Stimulated activated CD4-positive, alpha-beta T cell treated with anti-CD3 and anti-CD28 coated beads, Interleukin-15, amount 100 ng/mL, for 48 hours (primary cell): Measurements from ENCODE around the gene FKBP1A.
A peak's percentile ranks its signal among the peaks of the same experiment; 100 is the strongest.
"Not testable (repeated sequence)": the region's sequence is repeated elsewhere in the genome, so short reads cannot be mapped to it uniquely, and the experiment has no call there.

ENCODE experiments used
- DNase-seq, 2 donors: peaks; one replicate each; pipeline ENCODE4 v3.0.0-alpha.2; 2020; ENCODE audit warnings: low read depth in 2 of 2

FKBP1A gene

DNA sequence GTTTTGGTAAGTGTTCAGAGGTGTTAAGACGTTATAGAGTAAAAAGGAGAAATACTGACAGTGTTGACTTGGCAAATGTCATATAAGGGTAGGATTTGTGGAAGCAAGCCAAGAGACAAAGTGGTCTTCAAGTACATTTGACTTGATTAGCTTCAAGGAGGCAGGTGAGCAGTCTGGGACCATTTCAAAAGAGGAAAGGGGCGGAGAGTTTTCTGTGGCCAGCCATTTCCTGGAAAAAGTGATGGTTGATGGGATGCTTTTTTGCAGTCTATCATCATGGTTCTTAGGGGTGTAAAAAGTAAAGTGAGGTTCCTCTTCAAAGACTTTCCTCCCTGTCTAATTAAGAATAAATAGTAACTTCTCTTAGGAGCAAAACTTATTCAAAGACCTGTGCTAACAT lies 28.7 kb downstream of the FKBP1A start:
- no peak for DNase-seq

DNA sequence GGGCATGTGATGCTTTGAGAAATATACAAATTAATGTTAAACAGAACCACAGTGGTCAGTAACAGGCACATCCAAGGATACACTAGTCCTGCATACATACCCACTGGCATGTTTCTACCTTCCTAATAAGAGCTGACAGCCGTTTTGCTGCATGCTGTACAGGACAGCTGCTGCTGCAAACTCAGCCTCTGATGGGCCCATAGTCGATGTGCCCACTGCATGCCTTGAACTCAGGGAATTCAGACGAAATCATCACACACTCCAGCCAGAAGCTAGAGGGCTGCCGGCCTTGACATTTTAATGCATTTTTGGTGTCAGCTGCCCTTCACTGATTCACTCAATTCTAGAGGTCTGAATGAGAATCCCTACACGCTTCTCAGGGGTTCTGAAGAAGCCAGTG lies 29.3 kb downstream of the FKBP1A start:
- DNase-seq = no peak

DNA sequence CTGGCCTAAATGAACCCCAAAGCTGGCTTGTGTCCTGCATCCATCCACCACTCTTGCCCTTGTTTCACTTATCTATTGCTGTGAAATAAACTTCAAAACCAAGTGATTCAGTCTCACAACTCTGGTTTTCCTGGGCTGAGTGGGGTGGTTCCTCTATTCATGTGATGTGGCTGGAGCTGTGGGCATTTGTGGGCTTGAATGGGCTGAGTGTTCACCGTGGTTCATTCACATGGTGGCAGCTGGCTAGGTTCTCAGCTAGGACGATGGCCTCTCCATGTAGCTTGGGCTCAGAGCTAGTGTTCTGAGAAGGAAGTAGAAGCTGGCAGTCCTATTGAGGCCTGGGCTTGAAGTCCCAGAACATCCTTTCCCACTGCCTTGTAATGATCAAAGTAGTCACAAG lies 30.4 kb downstream of the FKBP1A start:
- no peak for DNase-seq

DNA sequence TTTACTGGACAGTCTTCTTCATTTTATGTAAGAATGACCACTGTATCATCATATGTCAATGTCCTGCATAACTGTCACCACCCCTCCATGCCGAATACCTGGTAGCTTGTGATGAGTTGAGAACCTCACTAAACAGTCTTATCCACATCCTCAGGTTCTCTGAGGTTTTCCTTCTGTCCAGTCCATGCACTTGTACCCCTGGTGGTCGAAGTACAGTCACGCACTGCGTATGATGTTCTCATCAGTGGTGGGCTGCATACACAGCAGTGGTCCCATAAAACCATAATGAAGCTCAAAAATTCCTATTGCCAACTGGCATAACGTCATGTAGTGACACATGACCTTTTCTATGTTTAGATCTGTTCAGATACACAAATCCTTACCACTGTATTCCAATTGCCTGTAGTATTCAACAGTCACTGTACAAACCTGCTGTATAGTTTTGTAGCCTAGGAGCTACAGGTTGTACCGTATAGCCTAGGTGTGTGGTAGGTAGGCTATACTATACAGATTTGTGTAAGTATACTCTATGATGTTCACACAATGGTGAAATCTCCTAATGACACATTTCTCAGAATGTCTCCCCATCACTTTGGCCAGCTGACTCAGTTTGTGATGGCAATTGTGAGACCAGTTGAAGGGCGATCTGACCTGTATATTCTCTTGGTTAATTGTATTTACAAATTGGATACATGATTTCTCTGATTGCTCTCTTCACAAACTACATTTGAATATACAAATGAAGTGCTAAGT lies 32.6 kb downstream of the FKBP1A start:
- no peak for DNase-seq

DNA sequence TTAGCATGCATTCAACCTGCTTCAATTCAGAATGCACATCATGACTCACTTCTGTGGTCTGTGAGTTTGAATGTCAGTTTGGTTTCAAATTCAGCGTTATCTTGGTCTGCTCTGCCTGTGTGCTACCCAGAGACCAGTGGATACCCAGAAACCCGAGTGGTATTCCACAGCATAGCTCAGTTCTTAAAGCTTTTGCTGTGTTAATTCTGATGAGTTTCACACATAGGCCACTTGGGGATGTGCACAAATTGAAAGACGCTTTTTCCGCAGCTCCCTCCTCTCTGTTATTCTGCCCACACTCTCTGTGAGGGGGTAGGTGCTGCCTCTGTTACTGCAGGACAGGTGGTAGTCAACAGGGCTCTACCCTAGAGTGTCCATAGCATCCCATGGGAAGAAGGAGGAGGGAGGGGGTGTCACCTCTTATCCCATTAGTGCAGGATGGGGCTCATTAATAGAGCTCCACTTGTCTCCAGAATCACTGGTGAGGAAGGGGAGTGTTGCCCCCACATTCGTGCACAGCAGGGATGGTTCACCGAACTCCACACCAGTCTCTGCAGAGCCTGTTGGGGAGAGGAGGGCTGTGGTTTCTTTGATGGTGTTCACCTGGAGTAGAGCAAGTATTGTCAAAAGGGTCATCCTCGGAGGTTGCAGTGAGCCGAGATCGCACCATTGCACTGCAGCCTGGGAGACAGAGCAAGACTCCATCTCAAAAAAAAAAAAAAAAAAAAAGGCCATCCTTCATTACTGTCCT lies 34.8 kb downstream of the FKBP1A start:
- DNase-seq = peak in 1 of 2 donors; percentile 23

DNA sequence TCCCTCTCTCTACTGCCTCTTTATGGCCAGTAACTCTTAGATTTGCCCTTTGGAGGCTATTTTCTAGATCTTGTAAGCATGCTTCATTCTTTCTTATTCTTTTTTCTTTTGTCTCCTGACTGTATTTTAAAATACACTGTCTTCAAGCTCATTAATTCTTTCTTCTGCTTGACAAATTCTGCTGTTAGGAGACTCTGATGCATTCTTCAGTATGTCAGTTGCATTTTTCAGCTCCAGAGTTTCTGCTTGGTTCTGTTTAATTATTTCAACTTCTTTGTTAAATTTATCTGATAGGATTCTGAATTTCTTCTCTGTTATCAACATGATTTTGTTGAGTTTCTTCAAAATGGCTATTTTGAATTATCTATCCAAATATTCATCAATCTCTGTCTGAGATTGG lies 38.9 kb downstream of the FKBP1A start:
- no peak for DNase-seq

DNA sequence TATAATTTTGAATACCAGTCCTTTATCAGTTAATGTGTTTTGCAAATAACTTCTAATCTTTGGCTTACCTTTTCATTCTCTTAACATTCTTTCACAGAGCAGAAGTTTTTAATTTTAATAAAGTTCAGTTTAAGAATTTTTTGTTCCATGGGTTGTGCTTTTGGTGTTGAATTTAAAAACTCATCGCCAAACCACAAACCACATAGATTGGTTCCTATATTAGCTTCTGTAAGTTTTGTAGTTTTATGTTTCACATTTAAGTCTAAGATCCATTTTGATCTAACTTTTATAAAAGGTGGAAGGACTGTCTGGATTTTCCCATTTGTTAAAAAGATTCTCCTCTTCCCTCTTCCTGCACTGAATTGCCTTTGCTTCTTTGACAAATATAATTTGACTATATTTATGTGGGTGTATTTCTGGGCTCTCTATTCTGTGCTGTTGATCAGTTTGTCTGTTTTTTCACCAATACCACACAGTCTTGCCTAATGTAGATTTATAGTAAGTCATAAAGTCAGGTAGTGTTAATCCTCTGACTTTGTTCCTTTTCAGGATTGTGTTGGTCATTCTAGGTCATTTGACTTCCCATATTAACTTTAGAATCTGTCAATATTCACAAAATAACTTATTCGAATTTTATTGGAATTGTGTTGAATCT lies 46.4 kb downstream of the FKBP1A start:
- DNase-seq = no peak

DNA sequence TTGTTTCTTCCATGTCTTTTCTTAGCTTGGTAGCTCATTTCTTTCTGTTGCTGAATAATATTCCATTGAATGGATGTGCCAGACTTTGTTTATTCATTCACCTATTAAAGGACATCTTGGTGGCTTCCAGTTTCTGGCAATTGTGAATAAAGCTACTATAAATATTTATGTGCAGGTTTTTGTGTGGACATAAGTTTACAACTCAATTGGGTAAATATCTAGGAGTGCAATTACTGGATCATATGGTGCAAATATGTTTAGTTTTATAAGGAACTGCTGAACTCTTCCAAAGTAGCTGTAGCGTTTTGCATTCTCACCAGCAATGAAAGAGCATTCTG lies 47.1 kb downstream of the FKBP1A start:
- DNase-seq = no peak

DNA sequence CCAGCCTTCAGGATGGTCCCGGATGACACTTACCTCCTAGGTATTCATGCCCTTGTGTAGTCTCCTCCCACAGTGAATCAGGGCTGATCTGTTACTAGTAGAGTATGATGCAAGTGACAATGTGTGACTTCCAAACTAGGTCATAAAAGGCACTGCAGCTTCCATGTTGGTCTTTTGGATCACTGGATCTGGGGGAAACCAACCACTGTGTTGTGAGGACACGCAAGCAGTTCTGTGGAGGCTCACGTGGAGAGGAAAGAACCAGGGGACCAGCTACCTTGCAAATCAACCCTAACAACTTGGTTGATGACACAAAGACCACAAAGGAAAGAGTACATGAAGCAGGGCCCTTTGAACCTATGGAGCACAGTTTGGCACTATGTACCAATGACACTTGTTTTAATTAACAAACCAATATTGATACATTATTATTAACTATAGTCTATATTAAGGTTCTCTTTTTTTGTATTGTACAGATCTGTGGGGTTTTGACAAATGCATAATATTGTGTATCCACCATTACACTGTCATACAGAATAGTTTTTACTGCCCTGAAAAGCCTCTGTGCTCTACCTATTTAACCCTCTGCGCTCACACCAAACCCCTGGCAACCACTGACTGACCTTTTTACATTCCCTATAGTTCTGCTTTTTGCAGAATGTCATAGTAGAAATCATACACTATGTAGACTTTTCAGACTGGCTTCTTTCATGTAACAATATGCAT lies 47.7 kb downstream of the FKBP1A start:
- DNase-seq = no peak

DNA sequence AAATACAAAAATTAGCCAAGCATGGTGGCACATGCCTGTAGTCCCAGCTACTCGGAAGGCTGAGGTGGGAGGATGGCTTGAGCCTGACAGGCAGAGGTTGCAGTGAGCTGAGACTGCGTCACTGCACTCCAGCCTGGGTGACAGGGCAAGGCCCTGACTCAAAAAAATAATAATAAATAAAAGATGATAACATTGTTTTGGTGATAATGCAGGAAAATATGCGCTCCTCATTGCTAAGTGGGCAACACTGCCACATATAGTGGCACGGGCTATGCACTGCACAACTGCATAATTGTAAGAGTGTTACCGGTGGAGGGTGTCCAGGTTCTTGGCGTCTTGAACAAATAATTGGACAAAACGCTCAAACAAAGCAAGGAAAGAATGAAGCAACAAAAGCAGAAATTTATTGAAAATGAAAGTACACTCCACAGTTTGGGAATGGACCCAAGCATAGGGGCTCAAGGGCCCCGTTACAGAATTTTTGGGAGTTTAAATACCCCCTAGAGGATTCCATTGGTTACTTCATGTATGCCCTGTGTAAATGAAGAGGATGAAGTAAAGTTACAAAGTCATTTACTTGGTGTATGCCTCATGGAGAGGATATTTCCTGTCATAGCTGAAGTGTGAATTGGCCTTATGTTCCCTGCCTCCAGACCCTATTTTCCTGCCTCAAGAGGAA lies 49.3 kb downstream of the FKBP1A start:
- DNase-seq = not testable (repeated sequence)

DNA sequence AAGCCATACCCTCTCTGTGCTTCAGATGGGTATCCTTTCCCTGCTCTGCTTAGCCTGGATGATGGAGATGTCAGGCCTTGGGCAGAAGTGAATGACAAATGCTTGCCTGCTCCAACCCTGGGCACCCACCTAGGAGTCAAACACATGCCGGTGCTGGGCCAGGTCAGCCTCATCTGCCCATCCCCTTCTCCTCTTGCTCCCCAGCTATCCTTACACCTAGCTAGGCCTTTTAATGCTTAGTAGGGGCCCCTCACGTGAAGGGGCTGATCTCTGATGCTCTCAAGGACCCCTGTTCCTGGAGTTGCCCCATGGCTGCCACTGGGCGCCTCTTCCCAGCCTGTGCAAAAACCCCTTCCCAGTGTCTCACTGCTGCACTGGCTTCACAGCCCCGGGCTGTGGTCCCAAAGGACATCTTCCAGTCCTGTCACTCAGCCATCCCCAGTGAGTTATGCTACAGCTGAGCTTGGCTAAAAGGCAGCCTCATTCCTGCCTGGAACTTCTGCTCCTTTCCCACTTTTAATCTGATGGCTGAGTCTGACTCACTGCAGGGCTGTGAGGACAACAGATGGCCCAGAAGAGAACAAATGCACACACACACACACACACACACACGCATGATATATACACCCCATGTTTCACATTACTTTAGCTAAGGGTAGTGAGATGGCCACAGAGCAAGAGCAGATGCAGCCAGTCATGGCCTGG lies 51.1 kb downstream of the FKBP1A start:
- no peak for DNase-seq

DNA sequence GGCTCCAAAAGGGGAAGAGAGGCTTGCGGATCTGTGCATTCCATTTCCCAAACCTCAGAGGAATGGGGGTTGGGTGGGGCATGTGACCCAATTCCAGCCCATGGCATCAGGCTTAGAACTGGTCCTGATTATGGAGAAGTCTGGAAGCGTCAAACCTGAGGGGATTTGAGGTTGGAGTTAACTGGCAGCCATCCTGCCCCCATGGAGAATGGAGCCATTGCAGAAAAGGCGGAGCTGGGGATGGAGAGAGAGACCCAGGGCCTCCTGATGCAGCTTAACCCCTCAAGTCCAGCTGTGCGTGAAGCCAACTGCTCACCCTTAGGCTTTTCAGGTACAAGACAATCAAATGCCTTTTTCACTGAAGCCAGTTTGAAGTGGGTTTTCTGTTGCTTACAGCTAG lies 54.1 kb downstream of the FKBP1A start:
- DNase-seq = no peak

DNA sequence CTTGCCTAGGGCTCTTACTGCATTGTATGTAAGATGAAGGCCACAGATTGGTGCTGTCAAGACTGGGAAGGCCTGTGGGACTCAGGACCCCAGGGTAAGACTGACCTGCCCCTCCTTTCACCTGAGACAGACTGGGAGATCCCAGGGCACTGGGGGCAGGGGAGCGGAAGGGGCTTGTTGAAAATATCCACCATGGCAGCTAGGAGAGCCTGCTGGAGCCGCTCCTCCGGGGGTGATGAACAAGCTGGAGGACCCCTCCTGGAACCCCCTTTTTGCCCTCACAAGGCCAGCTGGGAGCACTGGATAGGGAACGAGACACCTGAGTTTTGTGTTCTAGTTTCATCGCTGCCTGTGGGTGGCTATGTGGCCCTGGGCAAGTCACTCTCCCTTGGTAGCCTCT lies 54.8 kb downstream of the FKBP1A start:
- no peak for DNase-seq

DNA sequence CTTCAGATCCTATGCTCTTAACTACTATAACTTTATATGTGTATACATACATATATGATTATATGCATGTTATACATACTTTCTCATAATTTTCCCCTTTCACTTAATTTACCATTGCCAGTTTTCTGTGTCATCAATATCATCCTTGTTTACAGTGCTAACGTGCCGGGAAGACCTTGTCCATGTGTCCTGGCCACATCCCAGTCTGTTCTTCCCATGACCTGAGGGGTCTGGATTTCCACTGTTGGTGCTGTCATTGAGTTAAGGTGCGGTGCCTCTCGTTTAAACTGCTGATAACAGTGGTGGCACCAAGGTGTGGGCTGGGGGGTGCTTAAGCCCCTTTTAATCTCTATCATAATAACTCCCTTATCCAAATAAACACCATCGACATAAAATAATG lies 55.4 kb downstream of the FKBP1A start:
- DNase-seq = no peak

DNA sequence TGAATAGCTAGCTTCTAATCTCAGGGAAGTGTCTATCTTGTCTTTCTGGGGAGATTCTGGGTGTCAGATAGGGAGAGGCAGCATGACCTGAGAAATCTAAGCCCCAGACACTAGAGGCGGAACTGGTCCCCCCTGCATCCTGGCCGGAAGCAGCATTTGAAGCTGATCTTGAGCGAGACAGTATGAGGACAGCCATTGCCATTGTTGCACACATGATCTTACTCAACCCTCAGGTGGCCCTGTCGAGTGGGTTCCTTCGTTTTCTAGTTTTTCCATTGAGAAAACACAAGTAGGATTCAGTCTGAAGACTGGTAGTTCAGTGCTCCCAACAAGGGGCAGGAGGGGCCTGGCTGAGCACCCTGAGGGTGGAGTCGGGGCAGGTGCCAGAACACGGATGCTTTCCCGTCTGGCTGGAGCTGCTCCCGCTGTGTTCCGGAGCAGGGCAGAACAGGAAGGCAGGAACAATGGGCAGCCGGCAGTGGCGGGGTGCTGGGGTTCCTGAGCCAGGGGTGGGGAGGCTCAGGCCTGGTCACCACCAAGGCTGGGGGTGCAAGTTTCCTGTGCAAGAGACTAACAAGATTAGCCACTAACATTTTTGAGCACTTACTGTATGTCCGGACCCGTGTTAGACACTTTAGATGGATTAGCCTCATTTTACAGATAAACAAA lies 56.0 kb downstream of the FKBP1A start:
- DNase-seq = no peak

DNA sequence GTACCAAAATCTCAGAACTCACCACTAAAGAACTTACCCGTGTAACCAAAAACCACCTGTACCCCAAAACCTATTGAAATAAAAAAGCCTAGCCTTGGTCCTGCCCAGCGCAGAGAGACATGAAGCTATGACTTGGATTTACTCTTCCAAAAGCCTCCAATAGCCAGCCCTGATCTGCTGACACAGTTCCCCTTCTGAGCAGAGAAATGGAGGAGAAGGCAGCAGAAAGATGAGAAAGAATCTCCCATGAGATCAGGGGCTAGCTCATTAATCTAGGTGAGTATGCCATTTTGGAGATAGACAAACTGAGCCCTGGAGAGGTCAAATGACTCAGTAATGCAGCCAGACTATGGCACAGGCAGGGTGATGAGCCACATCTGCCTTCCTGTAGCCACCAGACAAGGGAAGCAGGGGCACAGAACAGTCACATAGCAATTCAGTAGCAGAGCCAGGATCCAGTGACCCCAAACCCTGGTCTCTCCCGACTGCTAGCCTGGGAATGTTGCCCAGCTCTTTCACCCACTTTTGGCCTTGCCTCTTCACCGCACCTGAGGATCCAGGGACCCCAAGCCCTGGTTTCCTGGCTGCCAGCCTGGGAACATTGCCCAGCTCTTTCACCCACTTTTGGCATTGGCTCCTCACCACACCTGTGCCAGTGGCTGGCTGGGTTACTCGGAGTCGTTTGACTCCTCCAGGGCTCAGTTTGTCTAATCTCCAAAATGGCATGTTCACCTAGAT lies 56.7 kb downstream of the FKBP1A start:
- no peak for DNase-seq

DNA sequence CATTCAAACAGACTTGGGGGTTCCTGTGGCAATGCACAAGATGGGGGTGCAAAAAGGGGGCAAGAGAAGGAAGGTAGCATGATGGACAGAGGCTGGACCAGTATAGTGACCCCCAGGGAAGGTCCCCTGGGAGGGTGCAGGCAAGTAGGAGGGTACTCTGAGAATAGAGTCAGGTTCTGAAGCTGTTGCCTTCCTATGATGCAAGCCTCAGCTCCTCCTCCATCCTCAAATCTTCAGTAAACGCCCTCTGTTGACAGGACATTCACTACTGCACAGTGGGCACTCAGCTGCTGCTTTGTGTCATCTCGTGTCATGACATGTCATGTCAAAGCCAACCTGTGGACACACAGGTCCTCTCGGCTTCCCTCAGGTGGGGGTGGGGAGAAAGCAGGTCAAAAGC lies 58.1 kb downstream of the FKBP1A start:
- no peak for DNase-seq

DNA sequence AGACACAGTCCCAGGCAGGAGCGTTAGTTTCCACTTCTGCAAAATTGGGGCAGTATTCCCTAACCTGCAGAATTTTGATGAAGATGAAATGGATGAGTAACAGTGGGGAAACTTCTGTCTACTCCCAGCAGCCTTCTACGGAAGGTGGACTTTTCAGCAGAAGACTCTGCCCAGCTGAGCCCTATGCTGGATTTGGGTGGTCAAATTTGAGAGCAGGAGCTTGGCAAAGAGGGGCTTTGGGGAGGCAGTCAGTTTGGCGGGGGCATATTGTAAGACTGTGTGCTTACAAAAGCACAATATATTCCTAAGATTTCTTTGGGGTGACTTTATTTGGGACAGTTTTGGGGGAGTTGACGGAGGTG lies 58.5 kb downstream of the FKBP1A start:
- DNase-seq = no peak

DNA sequence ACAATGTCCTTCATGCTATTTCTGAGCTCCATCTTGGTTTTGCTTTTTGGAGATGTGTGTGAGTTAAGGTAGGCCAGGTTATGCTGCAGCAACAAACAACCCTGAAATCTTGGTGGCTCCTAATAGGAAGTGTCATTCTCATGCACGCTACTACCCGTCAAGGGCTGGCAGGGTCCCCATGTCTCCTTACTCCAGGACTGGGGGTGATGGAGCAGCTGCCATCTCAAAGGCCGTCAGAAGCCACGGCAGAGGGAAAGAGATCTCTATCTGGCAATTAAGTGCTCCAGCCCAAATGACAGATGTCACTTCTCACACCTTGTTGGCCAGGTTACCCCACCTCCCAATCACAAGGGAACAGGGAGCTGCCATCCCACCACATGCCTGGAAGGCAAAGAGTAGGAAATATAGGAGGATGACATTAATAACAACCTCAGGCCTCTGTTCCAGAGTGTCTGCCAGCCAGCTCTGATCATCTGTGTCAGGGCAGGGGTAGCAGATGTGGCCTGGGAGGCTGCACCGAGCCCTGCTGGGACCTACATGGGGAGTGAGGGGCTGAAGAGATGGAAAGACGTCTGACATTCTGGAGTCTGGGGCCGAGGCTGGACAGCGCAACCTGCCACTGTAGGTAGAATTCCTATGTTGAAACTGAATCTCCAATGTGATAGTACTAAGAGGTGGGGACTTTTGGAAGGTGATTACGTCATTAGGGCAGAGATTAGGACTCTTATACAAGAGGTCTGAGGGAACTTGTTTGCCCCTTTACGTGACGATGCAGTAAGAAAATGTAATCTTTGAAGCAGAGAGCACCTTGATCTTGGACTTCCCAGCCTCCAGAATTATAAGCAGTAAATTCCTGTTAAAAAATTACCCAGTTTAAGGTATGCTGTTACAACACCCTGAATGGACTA lies 59.1 kb downstream of the FKBP1A start:
- no peak for DNase-seq
